Liver (tissue), 3 donors: ENCODE data around the gene SUPT4H1.

Experiments used
- CTCF ChIP-seq: fragments of 150-350 bp; IDR thresholded peaks from 2 replicates; pipeline ENCODE4 v1.5.1; 2017; ENCODE audit warnings: improper control_type of control experiment, low read depth, low read length; ENCODE audit not compliant: missing input control
- MAX ChIP-seq: IDR thresholded peaks from 2 replicates; pipeline ENCODE4 v1.6.1; 2016; ENCODE audit warnings: antibody characterized with exemption
- SP1 ChIP-seq: IDR thresholded peaks from 2 replicates; pipeline ENCODE4 v1.6.1; 2018; ENCODE audit warnings: antibody characterized with exemption, mild to moderate bottlenecking
- donor health status: healthy.
- donor health status: healthy.

- TF ChIP-seq MAX (no peak), SP1 (no peak), CTCF (peak; percentile 82)
Observed at GRCh38 chr17:58317421-58318064, 34.5 kb downstream of the SUPT4H1 start.
